Activated CD4-positive, alpha-beta T cell treated with anti-CD3 and anti-CD28 coated beads, Interleukin-2, amount 10 ng/mL, durations not matched to agents 24 days and 14 days (primary cell): ENCODE data around the gene CCSER2. TPM values are rescaled to one million over a fixed set of nuclear protein-coding genes. Genes with fewer than 3 reads are reported as not detected.

Source experiments
- DNase-seq: peaks from one replicate; pipeline ENCODE4 v3.0.0; 2022
- H3K27ac Mint-ChIP-seq: one replicate; pipeline ENCODE4 v1.8.0; 2022; ENCODE audit warnings: mild to moderate bottlenecking, mixed read lengths
- H3K27me3 Mint-ChIP-seq: one replicate; pipeline ENCODE4 v1.8.0; 2022; ENCODE audit warnings: mixed read lengths
- H3K36me3 Mint-ChIP-seq: one replicate; pipeline ENCODE4 v1.8.0; 2022; ENCODE audit warnings: low read depth, mild to moderate bottlenecking, mixed read lengths
- H3K4me1 Mint-ChIP-seq: one replicate; pipeline ENCODE4 v1.8.0; 2021; ENCODE audit warnings: mixed read lengths
- H3K4me3 Mint-ChIP-seq: one replicate; pipeline ENCODE4 v1.8.0; 2022; ENCODE audit warnings: mild to moderate bottlenecking, moderate library complexity, mixed read lengths
- H3K9me3 Mint-ChIP-seq: one replicate; pipeline ENCODE4 v1.8.0; 2021; ENCODE audit warnings: mixed read lengths
- intact Hi-C: fragments of 100-400 bp; cut with micrococcal nuclease; formaldehyde crosslinking; loops from one replicate; pipeline ENCODE4 v1.15.1; 2023
- total RNA-seq: library from RNA; stranded (reverse); gene quantifications from 2 replicates; pipeline ENCODE4 v1.2.3, GENCODE V29; 2022

Gene CCSER2
- total RNA-seq, 1 donor from 2014 or later: 45.6 TPM

- H3K4me1 Mint-ChIP-seq: peaks cover 20% of the 10 kb centered on the region
- no peaks in the 10 kb centered on the region for H3K9me3 Mint-ChIP-seq
- peaks cover 22% of the 10 kb centered on the region for H3K27me3 Mint-ChIP-seq
- no peak overlapping the region for H3K4me3 Mint-ChIP-seq
- intact Hi-C loops: loop anchor here (5.0 kb wide), 1 partner anchor 392 kb away; no protein-coding TSS in a partner anchor
- no peak overlapping the region for H3K27ac Mint-ChIP-seq
- DNase-seq: no peak
- H3K36me3 Mint-ChIP-seq: no peaks in the 10 kb centered on the region
Measured at GRCh38 chr10:84539216-84539615, 210.8 kb downstream of the CCSER2 start.

GRCh38 chr10:84540022-84540616, 211.7 kb downstream of the CCSER2 start:
- intact Hi-C loops: loop anchor here (2.0 to 5.0 kb wide), 2 partner anchors 175 to 1837 kb away; no protein-coding TSS in a partner anchor
- Mint-ChIP-seq H3K27me3 (peaks cover 23% of the 10 kb centered on the region), H3K9me3 (no peaks in the 10 kb centered on the region), H3K27ac (no peak overlapping the region), H3K4me1 (peaks cover 13% of the 10 kb centered on the region), H3K4me3 (peak overlapping the region; percentile 73), H3K36me3 (no peaks in the 10 kb centered on the region)
- DNase-seq: no peak

- DNase-seq: peak; percentile 91
- no peak overlapping the region for H3K27ac Mint-ChIP-seq
- intact Hi-C loops: loop anchor here (2.0 to 5.0 kb wide), 2 partner anchors 174 to 1837 kb away; no protein-coding TSS in a partner anchor
- H3K9me3 Mint-ChIP-seq: no peaks in the 10 kb centered on the region
- peaks cover 9% of the 10 kb centered on the region for H3K4me1 Mint-ChIP-seq
- peak overlapping the region; percentile 73 for H3K4me3 Mint-ChIP-seq
- no peaks in the 10 kb centered on the region for H3K36me3 Mint-ChIP-seq
- peaks cover 25% of the 10 kb centered on the region for H3K27me3 Mint-ChIP-seq
Measured at GRCh38 chr10:84540617-84541288, 212.4 kb downstream of the CCSER2 start.

- H3K27me3 Mint-ChIP-seq: peaks cover 27% of the 10 kb centered on the region
- peaks cover 9% of the 10 kb centered on the region for H3K4me1 Mint-ChIP-seq
- peak overlapping the region; percentile 73 for H3K4me3 Mint-ChIP-seq
- DNase-seq: no peak
- no peaks in the 10 kb centered on the region for H3K36me3 Mint-ChIP-seq
- H3K9me3 Mint-ChIP-seq: no peaks in the 10 kb centered on the region
- H3K27ac Mint-ChIP-seq: no peak overlapping the region
- intact Hi-C loops: loop anchor here (2.0 to 5.0 kb wide), 2 partner anchors 174 to 1836 kb away; no protein-coding TSS in a partner anchor
Measured at GRCh38 chr10:84541289-84541637, 212.9 kb downstream of the CCSER2 start.

- Mint-ChIP-seq H3K27ac (no peak overlapping the region), H3K9me3 (no peaks in the 10 kb centered on the region), H3K27me3 (peaks cover 30% of the 10 kb centered on the region), H3K36me3 (no peaks in the 10 kb centered on the region), H3K4me3 (no peak overlapping the region), H3K4me1 (peaks cover 6% of the 10 kb centered on the region)
- DNase-seq: no peak
- intact Hi-C loops: loop anchor here (5.0 kb wide), 1 partner anchor 1834 kb away; no protein-coding TSS in a partner anchor
Measured at GRCh38 chr10:84542522-84543490, 214.4 kb downstream of the CCSER2 start.

GRCh38 chr10:84543948-84544347, 215.6 kb downstream of the CCSER2 start:
- intact Hi-C loops: loop anchor here (5.0 kb wide), 1 partner anchor 1833 kb away; no protein-coding TSS in a partner anchor
- no peak overlapping the region for H3K27ac Mint-ChIP-seq
- peaks cover 34% of the 10 kb centered on the region for H3K27me3 Mint-ChIP-seq

GRCh38 chr10:84545651-84546050, 217.3 kb downstream of the CCSER2 start:
- Mint-ChIP-seq H3K27ac (no peak overlapping the region), H3K27me3 (peaks cover 37% of the 10 kb centered on the region), H3K9me3 (no peaks in the 10 kb centered on the region), H3K36me3 (no peaks in the 10 kb centered on the region), H3K4me3 (no peak overlapping the region), H3K4me1 (peaks cover 4% of the 10 kb centered on the region)
- DNase-seq: no peak
- intact Hi-C loops: no loop called here

More at GRCh38 chr10:84543948-84544347, 215.6 kb downstream of the CCSER2 start:
- no peak for DNase-seq
- Mint-ChIP-seq H3K36me3 (no peaks in the 10 kb centered on the region), H3K4me3 (no peak overlapping the region), H3K4me1 (peaks cover 6% of the 10 kb centered on the region), H3K9me3 (no peaks in the 10 kb centered on the region)

GRCh38 chr10:84546609-84547008, 218.2 kb downstream of the CCSER2 start:
- Mint-ChIP-seq H3K36me3 (no peaks in the 10 kb centered on the region), H3K4me3 (no peak overlapping the region), H3K9me3 (no peaks in the 10 kb centered on the region), H3K4me1 (no peaks in the 10 kb centered on the region), H3K27ac (no peak overlapping the region), H3K27me3 (peaks cover 35% of the 10 kb centered on the region)
- DNase-seq: no peak
- intact Hi-C loops: no loop called here

GRCh38 chr10:84547616-84548015, 219.2 kb downstream of the CCSER2 start:
- Mint-ChIP-seq H3K9me3 (no peaks in the 10 kb centered on the region), H3K27ac (no peak overlapping the region), H3K36me3 (no peaks in the 10 kb centered on the region), H3K27me3 (peaks cover 30% of the 10 kb centered on the region), H3K4me3 (no peak overlapping the region), H3K4me1 (no peaks in the 10 kb centered on the region)
- intact Hi-C loops: no loop called here
- DNase-seq: no peak

GRCh38 chr10:84548869-84549268, 220.5 kb downstream of the CCSER2 start:
- H3K36me3 Mint-ChIP-seq: no peaks in the 10 kb centered on the region
- H3K27me3 Mint-ChIP-seq: peaks cover 35% of the 10 kb centered on the region
- no peak overlapping the region for H3K4me3 Mint-ChIP-seq
- no peaks in the 10 kb centered on the region for H3K9me3 Mint-ChIP-seq
- DNase-seq: no peak
- H3K27ac Mint-ChIP-seq: no peak overlapping the region
- intact Hi-C loops: no loop called here
- no peaks in the 10 kb centered on the region for H3K4me1 Mint-ChIP-seq

GRCh38 chr10:84549368-84550165, 221.2 kb downstream of the CCSER2 start:
- H3K9me3 Mint-ChIP-seq: no peaks in the 10 kb centered on the region
- DNase-seq: no peak
- no peak overlapping the region for H3K4me3 Mint-ChIP-seq
- no peak overlapping the region for H3K27ac Mint-ChIP-seq
- intact Hi-C loops: no loop called here
- peaks cover 32% of the 10 kb centered on the region for H3K27me3 Mint-ChIP-seq
- no peaks in the 10 kb centered on the region for H3K4me1 Mint-ChIP-seq
- H3K36me3 Mint-ChIP-seq: no peaks in the 10 kb centered on the region

- intact Hi-C loops: no loop called here
- H3K36me3 Mint-ChIP-seq: no peaks in the 10 kb centered on the region
- no peaks in the 10 kb centered on the region for H3K4me1 Mint-ChIP-seq
- no peak overlapping the region for H3K27ac Mint-ChIP-seq
- no peak overlapping the region for H3K4me3 Mint-ChIP-seq
- no peaks in the 10 kb centered on the region for H3K9me3 Mint-ChIP-seq
- peaks cover 33% of the 10 kb centered on the region for H3K27me3 Mint-ChIP-seq
- DNase-seq: no peak
Measured at GRCh38 chr10:84550756-84551436, 222.5 kb downstream of the CCSER2 start.
